Stimulated activated CD4-positive, alpha-beta T cell treated with anti-CD3 and anti-CD28 coated beads, TNF-alpha, amount 100 ng/mL, for 48 hours (primary cell): ENCODE results near the gene ZNF234.
"Not testable (repeated sequence)": the region's sequence is repeated elsewhere in the genome, so short reads cannot be mapped to it uniquely, and the experiment has no call there.

Source experiments
- DNase-seq, 3 donors: peaks; one replicate each; pipeline ENCODE4 v3.0.0-alpha.2; 2020; ENCODE audit warnings: low read depth in 3 of 3

The ZNF234 gene

GRCh38 chr19:44180968-44181367, 39.6 kb downstream of the ZNF234 start:
- DNase-seq, result no peak

- no peak for DNase-seq
Measured at GRCh38 chr19:44182145-44182544, 40.8 kb downstream of the ZNF234 start.

GRCh38 chr19:44190020-44190419, 48.7 kb downstream of the ZNF234 start:
- DNase-seq, result no peak

- DNase-seq, result no peak
Measured at GRCh38 chr19:44192127-44192526, 50.8 kb downstream of the ZNF234 start.

- DNase-seq, result no peak
Measured at GRCh38 chr19:44196772-44197171, 55.4 kb downstream of the ZNF234 start.

- DNase-seq, result no peak
Measured at GRCh38 chr19:44202470-44202869, 61.1 kb downstream of the ZNF234 start.

- no peak for DNase-seq
Measured at GRCh38 chr19:44202974-44203373, 61.6 kb downstream of the ZNF234 start.

- not testable (repeated sequence) for DNase-seq
Measured at GRCh38 chr19:44203877-44204276, 62.5 kb downstream of the ZNF234 start.

GRCh38 chr19:44204772-44205171, 63.4 kb downstream of the ZNF234 start:
- no peak for DNase-seq

- DNase-seq, result peak; percentile 60 to 73 (median 67)
Measured at GRCh38 chr19:44207126-44207803, 65.9 kb downstream of the ZNF234 start.
